A673 (cell line): ENCODE results near the gene CRIP1. TPM values are rescaled to one million over a fixed set of nuclear protein-coding genes. Genes with fewer than 3 reads are reported as not detected.

Experiments
- Bru-seq: library from RNA; stranded (reverse); fragments of 400-500 nt; gene quantifications from one replicate; lab custom pipeline; 2021; lab: Mats Ljungman, UMichigan
- BruChase-seq, 2 experiments: library from RNA; stranded (reverse); fragments of 400-500 nt; gene quantifications; one replicate each; lab custom pipeline; 2021; lab: Mats Ljungman, UMichigan
- BruUV-seq: library from RNA; stranded (reverse); fragments of 400-500 nt; replicated peaks from 2 replicates; lab custom pipeline; 2021; lab: Mats Ljungman, UMichigan
- CTCF ChIA-PET: fragments of 300-600 bp; sonication (Branson Sonifier 250); formaldehyde crosslinking; loops from one replicate; lab custom pipeline; 2022; ENCODE audit warnings: antibody characterized with exemption; lab: Charles Lee
- POLR2A ChIA-PET: fragments of 300-600 bp; sonication (Branson Sonifier 250); formaldehyde crosslinking; loops from one replicate; lab custom pipeline; 2022; ENCODE audit warnings: antibody characterized with exemption; ENCODE audit not compliant: low non-redundant PET; lab: Charles Lee
- DNase-seq: peaks from one replicate; pipeline ENCODE4 v3.0.0-alpha.2; 2015; ENCODE audit warnings: low spot score
- H3K27ac ChIP-seq: fragments of 200-600 bp; sonication (generic); 2 replicates; pipeline ENCODE4 v1.5.1; 2016; ENCODE audit warnings: mixed run types, low read depth, mild to moderate bottlenecking, mixed read lengths, antibody characterized with exemption, low read length; ENCODE audit not compliant: poor library complexity, severe bottlenecking
- H3K27me3 ChIP-seq: fragments of 200-600 bp; sonication (generic); replicated peaks from 2 replicates; pipeline ENCODE4 v1.6.1; 2017; ENCODE audit warnings: mixed run types, low read depth, mild to moderate bottlenecking, mixed read lengths, antibody characterized with exemption, low read length; ENCODE audit not compliant: insufficient read depth, poor library complexity
- H3K36me3 ChIP-seq: fragments of 200-600 bp; sonication (generic); 2 replicates; pipeline ENCODE4 v1.6.1; 2016; ENCODE audit warnings: mixed run types, mild to moderate bottlenecking, mixed read lengths, antibody characterized with exemption, low read length; ENCODE audit not compliant: insufficient read depth, poor library complexity, severe bottlenecking
- H3K4me1 ChIP-seq: fragments of 200-600 bp; sonication (generic); 2 replicates; pipeline ENCODE4 v1.6.1; 2017; ENCODE audit warnings: mixed run types, mild to moderate bottlenecking, mixed read lengths, antibody characterized with exemption, low read length; ENCODE audit not compliant: insufficient read depth, poor library complexity, severe bottlenecking
- H3K4me3 ChIP-seq: fragments of 200-600 bp; sonication (generic); 2 replicates; pipeline ENCODE4 v1.5.1; 2016; ENCODE audit warnings: low read depth, mixed run types, mild to moderate bottlenecking, mixed read lengths, low read length; ENCODE audit not compliant: poor library complexity, severe bottlenecking
- H3K9me3 ChIP-seq: fragments of 200-600 bp; sonication (generic); 2 replicates; pipeline ENCODE4 v1.6.1; 2016; ENCODE audit warnings: mixed run types, low read depth, mild to moderate bottlenecking, mixed read lengths, antibody characterized with exemption, low read length; ENCODE audit not compliant: poor library complexity, severe bottlenecking
- EZH2 ChIP-seq: fragments of 200-600 bp; sonication (generic); IDR thresholded peaks from 2 replicates; pipeline ENCODE4 v1.6.1; 2017; ENCODE audit warnings: borderline replicate concordance, low read depth, mild to moderate bottlenecking, mixed read lengths, antibody characterized with exemption, low read length; ENCODE audit not compliant: poor library complexity, severe bottlenecking
- intact Hi-C: fragments of 100-400 bp; cut with micrococcal nuclease; formaldehyde crosslinking; loops from one replicate; pipeline ENCODE4 v1.10.0; 2022; ENCODE audit not compliant: unreplicated experiment
- long read RNA-seq: library from polyadenylated mRNA; stranded (forward); transcript quantifications from one replicate; pipeline ENCODE4 v2.0.0, GENCODE V29; 2022
- total RNA-seq: library from RNA; stranded (reverse); gene quantifications from 2 replicates; pipeline ENCODE4 v1.2.3, GENCODE V29; 2021
- TF ChIP-seq, protein P1 (sequence below): fragments of 300-800, 200-600 bp; sonication (generic); conservative IDR thresholded peaks from 2 replicates; pipeline ENCODE4 v1.5.1; 2017; ENCODE audit warnings: low read depth, mild to moderate bottlenecking, antibody characterized with exemption, low read length, moderate library complexity, mixed read lengths

The CRIP1 gene, protein sequence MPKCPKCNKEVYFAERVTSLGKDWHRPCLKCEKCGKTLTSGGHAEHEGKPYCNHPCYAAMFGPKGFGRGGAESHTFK
- total RNA-seq, result 42.4 and 47.7 TPM in 2 replicates
- Bru-seq, nascent RNA, result percentile 27 among the genes with signal in this experiment
- BruChase-seq, experiment 1, labeled RNA remaining after a 2-hour chase, result not detected
- BruChase-seq, experiment 2, labeled RNA remaining after a 6-hour chase, result percentile 39 among the genes with signal in this experiment
- long read RNA-seq, transcript CRIP1-201 (5 exons, 1,311 nt), result major isoform, 30 of 31 reads
- long read RNA-seq, partial matches to known transcripts, result 0 of 31 reads
- long read RNA-seq, other reads (novel, unspliced or antisense), result 1 of 31 reads

DNA sequence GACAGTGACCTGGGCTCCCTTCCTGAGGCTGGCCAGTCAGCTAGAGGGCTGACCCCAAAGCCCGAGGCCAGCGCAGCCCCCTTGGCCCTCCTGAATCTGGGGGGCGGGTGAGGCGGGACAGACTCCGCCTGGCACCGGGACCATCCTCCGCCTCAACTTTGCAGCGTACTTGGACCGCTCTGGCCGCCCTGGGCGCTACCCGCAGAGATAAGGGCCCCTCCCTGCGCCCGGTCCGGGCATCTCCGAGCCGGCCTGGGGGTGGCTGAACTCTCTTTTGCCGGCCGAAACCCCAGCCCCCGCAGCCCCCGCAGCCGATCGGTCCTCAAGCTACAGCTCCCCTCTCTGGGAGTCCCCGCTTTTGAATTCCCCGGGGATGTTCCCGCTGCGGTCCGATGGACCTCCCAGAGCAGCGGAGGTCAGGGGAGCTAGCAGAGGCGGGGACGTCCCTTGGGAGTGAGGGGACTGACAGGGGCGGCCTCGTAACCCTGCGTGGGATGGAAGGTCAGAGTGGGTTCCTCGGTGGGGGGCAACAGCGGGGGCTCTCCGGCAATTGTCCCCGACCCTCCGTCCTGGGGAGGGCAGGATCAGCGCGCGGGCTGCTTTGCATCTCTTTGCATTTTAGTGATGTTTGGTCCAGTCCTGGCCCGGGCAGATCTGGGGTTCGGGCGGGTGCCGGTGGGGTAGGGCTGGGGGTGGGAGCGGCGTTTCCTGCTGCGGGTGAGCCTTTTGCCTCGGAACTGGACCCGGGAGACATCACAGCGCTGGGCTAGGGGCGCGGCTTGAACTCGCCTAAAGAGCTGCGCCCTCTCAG lies at the start of gene CRIP1:
Gene CRIP1 (plus strand): TSS at position 724 of the 811 bp plus-strand sequence. CDS start 374 bp downstream, outside the sequence.
- Histone ChIP-seq H3K9me3 (no peaks in the 10 kb centered on the region), H3K36me3 (no peaks in the 10 kb centered on the region), H3K4me1 (peaks cover 30% of the 10 kb centered on the region), H3K27ac (peak within 1 kb of the TSS; percentile 50), H3K27me3 (no peaks in the 10 kb centered on the region), H3K4me3 (peak within 1 kb of the TSS; percentile 58)
- no TSS peak for BruUV-seq
- CTCF ChIA-PET, result no interaction called here
- POLR2A ChIA-PET, result no interaction called here
- intact Hi-C loops, result no loop called here
- TF ChIP-seq, protein P1, sequence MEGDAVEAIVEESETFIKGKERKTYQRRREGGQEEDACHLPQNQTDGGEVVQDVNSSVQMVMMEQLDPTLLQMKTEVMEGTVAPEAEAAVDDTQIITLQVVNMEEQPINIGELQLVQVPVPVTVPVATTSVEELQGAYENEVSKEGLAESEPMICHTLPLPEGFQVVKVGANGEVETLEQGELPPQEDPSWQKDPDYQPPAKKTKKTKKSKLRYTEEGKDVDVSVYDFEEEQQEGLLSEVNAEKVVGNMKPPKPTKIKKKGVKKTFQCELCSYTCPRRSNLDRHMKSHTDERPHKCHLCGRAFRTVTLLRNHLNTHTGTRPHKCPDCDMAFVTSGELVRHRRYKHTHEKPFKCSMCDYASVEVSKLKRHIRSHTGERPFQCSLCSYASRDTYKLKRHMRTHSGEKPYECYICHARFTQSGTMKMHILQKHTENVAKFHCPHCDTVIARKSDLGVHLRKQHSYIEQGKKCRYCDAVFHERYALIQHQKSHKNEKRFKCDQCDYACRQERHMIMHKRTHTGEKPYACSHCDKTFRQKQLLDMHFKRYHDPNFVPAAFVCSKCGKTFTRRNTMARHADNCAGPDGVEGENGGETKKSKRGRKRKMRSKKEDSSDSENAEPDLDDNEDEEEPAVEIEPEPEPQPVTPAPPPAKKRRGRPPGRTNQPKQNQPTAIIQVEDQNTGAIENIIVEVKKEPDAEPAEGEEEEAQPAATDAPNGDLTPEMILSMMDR, result 0 out of 2 replicates have a peak, but pooled peaks have one; percentile 0
- no peak for TF ChIP-seq EZH2
- no peak for DNase-seq

DNA sequence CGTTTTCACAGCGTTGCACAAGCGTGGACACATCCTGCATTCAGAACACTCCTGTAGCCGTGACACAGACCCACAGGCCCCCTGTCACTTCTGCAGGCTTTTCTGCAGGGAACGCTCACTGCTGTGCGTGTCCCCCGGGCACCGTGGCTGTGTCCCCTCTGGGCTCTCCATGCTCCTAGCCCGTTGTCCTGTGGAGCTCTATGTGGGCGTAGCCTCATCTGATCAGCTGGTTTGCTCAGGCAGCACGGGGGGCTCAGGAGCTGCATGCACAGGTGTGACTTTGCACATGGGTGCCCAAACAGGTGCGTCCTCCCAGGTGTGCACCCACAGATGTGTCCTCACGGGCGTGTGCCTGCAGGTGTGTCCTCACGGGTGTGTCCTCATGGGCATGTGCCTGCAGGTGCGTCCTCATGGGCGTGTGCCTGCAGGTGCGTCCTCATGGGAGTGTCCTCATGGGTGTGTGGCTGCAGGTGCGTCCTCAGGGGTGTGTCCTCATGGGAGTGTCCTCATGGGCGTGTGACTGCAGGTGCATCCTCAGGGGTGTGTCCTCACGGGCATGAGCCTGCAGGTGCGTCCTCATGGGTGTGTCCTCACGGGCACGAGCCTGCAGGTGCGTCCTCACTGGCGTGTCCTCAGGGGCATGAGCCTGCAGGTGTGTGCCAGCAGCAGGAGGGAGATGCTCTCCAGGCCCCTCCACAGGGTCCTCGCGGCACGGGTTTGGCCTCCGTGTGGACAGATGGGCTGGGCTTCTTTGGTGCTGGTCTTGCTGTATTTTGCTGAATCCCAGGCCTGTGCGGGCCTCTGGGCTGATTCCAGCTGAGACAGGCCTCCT lies 49.6 kb upstream of the CRIP1 start:
- H3K27ac ChIP-seq, result no peak overlapping the region
- ChIA-PET CTCF (interaction anchor here (1.0 kb wide), 1 partner anchor 11 kb away, joined by 4 read pairs; no protein-coding TSS in a partner anchor), POLR2A (no interaction called here)
- TF ChIP-seq EZH2, result no peak
- H3K4me1 ChIP-seq, result peaks cover 6% of the 10 kb centered on the region
- peaks cover 15% of the 10 kb centered on the region for H3K36me3 ChIP-seq
- DNase-seq, result no peak
- no peak overlapping the region for H3K4me3 ChIP-seq
- no peaks in the 10 kb centered on the region for H3K9me3 ChIP-seq
- BruUV-seq, result no TSS peak
- no peaks in the 10 kb centered on the region for H3K27me3 ChIP-seq
- intact Hi-C loops, result no loop called here

DNA sequence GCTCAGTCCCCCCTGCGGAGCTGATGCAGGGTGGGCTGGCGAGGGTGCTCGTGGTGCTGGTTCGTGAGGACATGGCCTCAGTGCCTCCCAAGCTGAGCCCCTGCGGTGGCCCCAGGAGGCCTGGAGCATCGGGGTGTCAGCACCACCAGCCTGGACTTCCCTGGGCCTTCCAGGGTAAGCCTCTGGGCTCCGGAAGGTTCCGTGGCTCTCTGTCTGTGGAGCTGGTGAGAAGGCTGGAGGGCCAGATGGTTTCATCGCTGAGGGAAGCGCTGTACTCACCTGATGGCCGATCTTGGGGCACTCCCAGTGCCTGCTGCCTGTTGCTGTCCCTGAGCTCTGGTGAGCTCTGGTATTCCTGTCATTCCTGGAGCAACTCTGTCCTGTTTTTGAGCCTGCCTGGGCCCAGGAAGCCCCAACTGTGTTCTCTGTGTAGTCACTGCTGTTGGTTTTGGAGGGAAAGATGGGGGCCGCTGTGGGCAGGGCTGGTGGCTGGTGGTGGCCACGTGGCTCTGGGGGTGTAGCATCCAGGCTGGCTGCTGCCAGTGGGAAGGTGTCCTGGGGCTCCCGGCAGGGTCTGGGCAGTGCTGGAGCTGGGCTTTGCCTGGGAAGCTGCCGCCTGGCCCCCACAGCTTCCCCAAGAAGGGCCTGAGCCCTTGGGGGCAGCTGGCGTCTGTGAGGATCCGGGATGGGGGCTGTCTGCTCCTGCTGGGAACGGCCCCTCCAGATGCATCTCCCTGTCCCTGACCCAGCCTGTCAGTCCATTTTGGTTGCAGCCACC lies 48.8 kb upstream of the CRIP1 start:
- Histone ChIP-seq H3K4me1 (peaks cover 6% of the 10 kb centered on the region), H3K27ac (no peak overlapping the region), H3K27me3 (no peaks in the 10 kb centered on the region), H3K9me3 (no peaks in the 10 kb centered on the region), H3K36me3 (peaks cover 21% of the 10 kb centered on the region), H3K4me3 (no peak overlapping the region)
- CTCF ChIA-PET, result interaction anchor here (1.0 kb wide), 1 partner anchor 10 kb away, joined by 4 read pairs; no protein-coding TSS in a partner anchor
- intact Hi-C loops, result no loop called here
- POLR2A ChIA-PET, result no interaction called here
- TF ChIP-seq EZH2, result no peak
- TF ChIP-seq, protein P1, result no peak
- no TSS peak for BruUV-seq
- DNase-seq, result no peak
